NCI-H2107 (cell line): ENCODE measurements around the gene MYOCOS.

ENCODE experiments used
- DNase-seq: peaks from one replicate; lab custom pipeline; 2025; lab: John Stamatoyannopoulos, UW

Gene MYOCOS

DNA sequence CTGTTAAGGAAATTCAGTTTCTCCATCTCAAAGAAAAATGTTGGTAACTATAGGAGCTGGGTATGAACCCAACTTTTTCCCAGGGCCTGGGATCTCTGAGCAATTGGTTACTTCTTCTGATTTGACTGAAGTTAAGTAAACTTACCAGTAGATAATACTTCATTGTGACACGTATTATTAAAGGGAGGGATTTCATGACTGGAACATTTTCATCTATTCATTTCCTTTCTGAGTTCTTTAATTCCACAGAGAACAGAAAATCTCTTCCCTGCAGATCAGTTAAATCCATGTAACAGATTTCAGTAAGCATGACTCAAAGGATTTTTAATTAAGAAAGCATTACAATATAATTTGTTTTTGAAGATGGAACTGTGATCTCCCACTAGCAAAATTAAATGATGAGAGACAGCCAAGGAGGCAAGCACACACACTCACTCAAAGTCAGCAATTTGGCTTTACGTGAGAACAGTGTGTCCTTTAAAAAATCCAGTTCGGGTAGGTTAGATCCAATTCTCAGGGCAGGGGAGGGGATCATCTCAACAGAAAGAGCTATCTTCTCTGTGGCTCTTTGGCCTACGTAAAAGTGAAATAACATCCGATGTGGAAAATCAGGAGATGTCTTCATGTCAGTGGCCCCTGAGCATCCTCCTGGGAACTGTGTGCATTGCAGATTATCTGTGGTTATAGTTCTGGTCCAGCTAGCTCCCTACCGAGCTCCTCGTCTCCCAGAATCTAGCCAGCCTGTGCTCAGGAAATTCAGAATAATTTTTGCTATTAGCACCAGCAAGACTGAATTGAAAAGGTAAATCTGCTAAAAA is 41.2 kb downstream of the MYOCOS start:
- no peak for DNase-seq

DNA sequence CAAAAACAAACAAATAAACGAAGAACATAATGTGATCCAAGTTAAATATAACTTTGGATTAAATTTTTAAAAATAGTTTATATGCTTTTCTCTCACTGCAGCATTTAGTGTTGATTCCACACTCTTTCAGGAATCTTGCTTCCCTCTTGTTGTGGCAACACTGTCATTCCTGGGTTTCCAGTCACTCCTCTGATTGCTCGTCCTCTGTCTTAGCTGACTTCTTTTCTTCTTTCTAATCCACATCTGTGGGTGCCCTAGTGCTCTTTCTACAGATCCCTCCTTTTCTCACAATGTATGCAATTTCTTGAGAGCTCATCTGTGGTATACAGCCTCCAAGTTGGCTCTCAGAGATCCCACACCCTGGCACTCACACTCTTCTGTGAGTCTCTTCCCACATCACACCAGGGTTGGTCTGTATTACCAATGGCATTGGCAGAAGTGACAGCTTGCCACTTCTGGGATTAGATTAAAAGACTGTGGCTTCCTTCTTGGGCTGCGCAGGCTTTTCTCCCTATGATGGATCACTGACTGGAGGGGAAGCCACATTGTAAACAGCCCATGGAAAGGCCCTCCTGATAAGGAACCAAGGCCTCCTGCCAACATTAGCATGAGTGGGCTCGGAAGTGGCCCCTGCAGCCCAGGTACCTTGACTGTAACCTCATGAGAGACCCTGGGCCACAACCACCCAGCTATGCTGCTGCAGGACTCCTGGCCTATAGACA is 42.0 kb downstream of the MYOCOS start:
- no peak for DNase-seq

DNA sequence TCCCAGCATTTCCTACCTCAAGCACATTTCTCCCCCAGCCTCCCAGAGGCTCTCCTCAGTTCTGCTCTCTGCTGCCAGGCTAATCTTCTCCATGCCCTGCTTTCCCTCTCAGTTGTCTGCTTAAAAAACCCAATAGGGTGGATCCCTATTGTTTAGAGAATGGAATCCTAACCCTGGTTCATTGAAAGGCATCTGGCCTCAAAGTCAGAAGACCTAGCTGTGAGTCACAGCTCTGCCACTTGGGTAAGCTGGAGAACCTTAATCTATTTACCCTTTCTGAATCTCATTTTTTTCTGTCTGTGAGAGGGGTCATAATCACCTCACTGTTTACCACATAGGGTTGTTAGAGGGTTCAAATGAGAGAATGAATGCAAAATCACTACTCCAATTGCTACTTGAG is 42.9 kb downstream of the MYOCOS start:
- no peak for DNase-seq

DNA sequence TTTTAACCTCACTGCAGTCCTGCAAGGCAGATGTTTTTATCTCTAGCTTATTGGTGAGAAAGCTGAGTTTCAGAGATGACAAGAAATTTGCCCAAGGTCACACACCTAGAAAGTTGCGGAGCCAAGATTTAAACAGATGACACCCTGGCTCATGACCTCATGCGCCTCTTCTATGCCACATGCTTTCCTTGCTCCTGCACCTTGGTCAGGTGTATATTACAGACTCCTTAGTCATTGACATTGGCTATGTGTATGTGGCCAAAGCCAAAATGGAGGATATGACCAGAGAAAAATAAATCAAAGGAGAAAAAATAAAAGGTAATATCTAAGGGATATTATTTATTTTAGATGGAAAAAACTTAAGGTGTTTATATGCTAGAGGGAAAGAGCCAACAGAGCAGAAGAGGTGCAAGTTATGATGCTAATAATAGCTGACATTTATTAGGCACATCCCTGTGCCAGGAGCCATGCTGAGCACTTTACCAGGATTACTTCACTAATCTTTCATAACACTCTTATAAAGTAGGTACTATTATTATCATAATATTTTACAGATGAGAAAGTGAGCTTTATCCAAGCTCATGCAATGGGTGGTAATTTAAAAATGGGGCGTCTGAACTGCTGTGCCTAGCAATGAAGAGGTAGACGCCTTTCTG is 44.2 kb downstream of the MYOCOS start:
- no peak for DNase-seq

DNA sequence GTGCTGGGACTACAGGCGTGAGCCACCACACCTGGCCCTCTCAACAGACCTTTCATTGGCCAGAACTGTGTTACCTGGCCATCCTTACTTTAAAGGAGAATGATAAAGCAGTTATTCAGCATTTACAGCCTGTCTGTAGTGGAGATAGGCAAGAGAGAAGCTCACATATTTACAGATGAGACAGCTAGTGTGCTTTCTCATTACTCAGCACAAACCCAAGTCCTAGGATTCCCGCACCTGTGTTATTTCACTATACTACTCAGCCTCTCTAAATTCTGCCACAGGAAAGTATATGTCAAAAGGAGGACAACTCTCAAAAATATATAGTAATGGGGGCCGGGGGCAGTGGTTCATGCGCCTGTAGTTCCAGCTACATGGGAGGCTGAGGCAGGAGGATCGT is 46.3 kb downstream of the MYOCOS start:
- DNase-seq, result no peak

DNA sequence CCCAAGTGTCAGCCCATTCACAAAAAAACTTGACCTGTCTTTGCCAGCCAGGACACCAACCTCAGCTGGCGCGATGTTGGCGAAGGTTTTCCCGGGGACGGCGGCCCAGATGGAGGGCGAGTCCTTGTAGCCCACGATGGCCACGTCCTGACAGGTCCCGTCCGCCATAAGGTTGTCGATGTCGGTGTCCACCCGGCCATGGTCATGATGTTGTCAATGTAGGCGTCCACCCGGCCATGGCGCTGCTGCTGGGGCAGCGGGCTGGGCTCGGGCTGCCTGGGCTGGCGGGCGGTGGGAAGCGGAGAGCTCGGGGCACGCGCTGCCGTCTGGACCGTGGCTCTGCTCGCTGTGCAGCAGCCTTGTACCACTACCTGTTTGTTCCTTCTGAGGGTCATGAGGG is 48.7 kb downstream of the MYOCOS start:
- no peak for DNase-seq

DNA sequence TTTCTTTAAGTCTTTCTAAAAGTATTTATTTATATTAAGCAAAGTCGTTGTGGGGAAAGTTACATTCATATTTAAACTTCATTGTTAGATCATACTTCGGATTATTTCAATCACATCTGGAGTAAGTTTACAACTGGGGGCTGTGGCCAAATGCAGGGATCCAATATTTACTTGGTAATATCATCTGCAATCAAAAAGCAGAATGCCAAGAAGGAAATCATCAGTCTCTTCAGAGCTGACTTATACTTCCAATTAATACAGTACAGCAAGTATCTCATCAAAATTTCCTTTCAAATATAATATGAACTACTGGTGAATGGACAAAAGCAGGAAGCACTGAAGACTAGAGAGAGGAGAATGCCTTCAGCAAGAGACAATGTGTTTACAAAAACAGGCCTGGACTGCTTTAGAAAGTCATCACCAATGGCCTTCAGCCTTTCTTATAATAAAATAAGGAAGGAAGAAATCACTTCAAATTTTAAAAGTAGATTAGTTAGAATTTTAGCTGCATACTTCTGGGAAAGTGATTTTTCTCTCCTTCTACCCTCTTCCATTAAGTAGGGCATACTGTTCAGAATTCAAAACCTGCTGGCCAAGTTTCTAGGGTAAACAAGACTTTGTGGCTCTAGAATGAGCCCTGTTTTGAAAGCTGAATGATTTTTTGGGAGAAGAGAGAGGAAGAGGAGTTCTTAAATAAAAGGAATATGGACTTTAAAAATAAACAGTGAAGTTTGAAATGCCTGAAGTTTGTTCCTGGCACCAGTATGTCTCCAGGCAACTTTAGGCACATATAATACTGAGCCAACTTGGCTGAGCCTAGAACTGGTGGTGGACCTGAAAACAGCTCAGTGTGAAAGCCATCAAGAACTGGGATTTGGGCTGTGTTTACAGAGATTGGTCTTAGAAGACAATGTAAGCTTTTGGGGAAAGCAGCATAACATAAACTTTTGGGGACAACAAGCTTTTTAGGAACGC is 52.7 kb downstream of the MYOCOS start:
- DNase-seq, result no peak
